ENCODE data around the gene LANCL2. TPM values are rescaled to one million over a fixed set of nuclear protein-coding genes. Genes with fewer than 3 reads are reported as not detected.

Gene LANCL2
- total RNA-seq, 1 experiment from 2014 or later, result 26.4 TPM

DNA sequence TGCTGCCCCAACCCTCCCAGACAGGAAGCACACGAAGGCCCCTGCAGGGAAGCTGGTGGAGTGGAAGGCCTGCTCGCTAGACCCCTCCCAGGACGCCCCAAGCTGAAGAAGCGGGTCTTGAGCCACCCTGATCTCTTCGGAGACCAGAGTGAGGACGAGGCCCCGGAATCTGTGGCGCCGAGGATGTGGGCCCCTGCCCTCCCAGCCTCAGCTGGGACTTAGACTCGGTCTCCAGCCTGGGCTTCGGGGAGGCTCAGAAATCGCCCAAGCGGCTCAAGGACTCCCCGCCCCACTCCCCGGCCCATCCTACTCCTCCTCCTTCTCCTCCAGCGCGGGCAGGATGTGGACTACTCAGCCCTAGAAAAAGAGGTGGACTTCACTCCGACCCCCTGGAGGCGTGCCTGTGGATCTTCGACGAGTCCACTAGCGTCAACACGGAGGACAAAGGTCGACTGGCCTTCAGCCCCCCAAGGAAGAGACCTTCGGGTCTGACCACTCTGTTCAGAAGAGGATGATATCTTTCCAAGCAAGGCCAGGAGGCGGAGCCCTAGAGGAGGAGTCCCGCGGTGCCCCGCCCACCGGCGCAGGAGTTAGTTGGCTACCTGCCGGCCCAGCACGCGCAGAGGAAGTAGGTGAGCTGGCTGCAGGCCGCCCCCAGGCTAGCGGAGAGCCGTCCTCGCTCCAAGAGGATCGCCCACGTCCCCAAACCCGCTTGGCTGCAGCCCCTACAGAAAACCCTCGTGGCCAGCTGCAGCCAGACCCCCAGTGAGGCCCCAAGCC, 21.9 kb upstream of the LANCL2 start:
- no peak overlapping the region for H3K14ac ChIP-seq (ENCODE audit: insufficient read depth, low read length)
- no peak overlapping the region for H4K8ac ChIP-seq (replicated peaks; ENCODE audit: insufficient read length, low read depth, low read length)
- no peaks in the 10 kb centered on the region for H3K4me1 ChIP-seq (ENCODE audit: insufficient read depth, low read length)
- no peak overlapping the region for H3K4me2 ChIP-seq (ENCODE audit: insufficient read depth, insufficient read length, low read length)
- no peak overlapping the region for H3K23ac ChIP-seq (ENCODE audit: insufficient read length, low read depth, low read length)
- no peak overlapping the region for H2AK5ac ChIP-seq (ENCODE audit: insufficient read length, low read length)
- no peak overlapping the region for H2BK20ac ChIP-seq (ENCODE audit: low read depth, low read length, poor library complexity, severe bottlenecking)
- no peak overlapping the region for H2BK15ac ChIP-seq (ENCODE audit: low read depth, low read length)
- H3K18ac ChIP-seq (ENCODE audit: insufficient read length, low read depth, low read length), result no peak overlapping the region
- H3K27me3 ChIP-seq (ENCODE audit: insufficient read depth, low read length), result no peaks in the 10 kb centered on the region
- no peak overlapping the region for H3T11ph ChIP-seq (ENCODE audit: low read length)
- H2BK5ac ChIP-seq (ENCODE audit: insufficient read length, low read length), result no peak overlapping the region
- H3K9me3 ChIP-seq (ENCODE audit: control insufficient read depth, low read depth, low read length), result no peaks in the 10 kb centered on the region
- no peak overlapping the region for H3K4ac ChIP-seq (ENCODE audit: low read depth, low read length)
- H3K9ac ChIP-seq (ENCODE audit: extremely low read depth, insufficient read length, low read length), result no peak overlapping the region
- H4K91ac ChIP-seq (ENCODE audit: insufficient read length, low read depth, low read length), result no peak overlapping the region
- Mint-ChIP-seq H3K9me3 (peaks cover 0 to 3% of the 10 kb centered on the region in 2 experiments; a peak in 1 of 5 replicates), H3K4me1 (no peaks in the 10 kb centered on the region), H3K27ac (no peak overlapping the region), H3K4me3 (no peak overlapping the region), H3K27me3 (ENCODE audit: low read depth) (no peaks in the 10 kb centered on the region; the same call in 1 of the 2 replicates), H3K36me3 (ENCODE audit: insufficient read depth in 1 of 3, low read depth in 3 of 3) (no peaks in the 10 kb centered on the region)
- H2BK120ac ChIP-seq (ENCODE audit: low read depth, low read length, poor library complexity, severe bottlenecking), result no peak overlapping the region
- no peaks in the 10 kb centered on the region for H4K20me1 ChIP-seq (ENCODE audit: control insufficient read depth, insufficient read depth, insufficient read length)
- no peak overlapping the region for H3K56ac ChIP-seq (ENCODE audit: insufficient read length, low read depth, low read length)
- no peak overlapping the region for H4K5ac ChIP-seq (ENCODE audit: insufficient read length, low read depth, low read length)
- H3K79me1 ChIP-seq (ENCODE audit: insufficient read depth, low read depth, low read length, poor library complexity, severe bottlenecking), result no peaks in the 10 kb centered on the region
- no peak overlapping the region for H2BK12ac ChIP-seq (ENCODE audit: insufficient read length, low read depth, low read length)
- TF ChIP-seq, protein P1, sequence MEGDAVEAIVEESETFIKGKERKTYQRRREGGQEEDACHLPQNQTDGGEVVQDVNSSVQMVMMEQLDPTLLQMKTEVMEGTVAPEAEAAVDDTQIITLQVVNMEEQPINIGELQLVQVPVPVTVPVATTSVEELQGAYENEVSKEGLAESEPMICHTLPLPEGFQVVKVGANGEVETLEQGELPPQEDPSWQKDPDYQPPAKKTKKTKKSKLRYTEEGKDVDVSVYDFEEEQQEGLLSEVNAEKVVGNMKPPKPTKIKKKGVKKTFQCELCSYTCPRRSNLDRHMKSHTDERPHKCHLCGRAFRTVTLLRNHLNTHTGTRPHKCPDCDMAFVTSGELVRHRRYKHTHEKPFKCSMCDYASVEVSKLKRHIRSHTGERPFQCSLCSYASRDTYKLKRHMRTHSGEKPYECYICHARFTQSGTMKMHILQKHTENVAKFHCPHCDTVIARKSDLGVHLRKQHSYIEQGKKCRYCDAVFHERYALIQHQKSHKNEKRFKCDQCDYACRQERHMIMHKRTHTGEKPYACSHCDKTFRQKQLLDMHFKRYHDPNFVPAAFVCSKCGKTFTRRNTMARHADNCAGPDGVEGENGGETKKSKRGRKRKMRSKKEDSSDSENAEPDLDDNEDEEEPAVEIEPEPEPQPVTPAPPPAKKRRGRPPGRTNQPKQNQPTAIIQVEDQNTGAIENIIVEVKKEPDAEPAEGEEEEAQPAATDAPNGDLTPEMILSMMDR (conservative IDR thresholded peaks at IDR 0.05), result no peak
- DNase-seq, result no peak
- WGBS (ENCODE audit: extremely low coverage, insufficient read length, low lambda C conversion rate), result no CpG with 5 or more reads among the region's 42 CpGs
- no peak overlapping the region for H2AFZ ChIP-seq (ENCODE audit: low read length)
- no peak overlapping the region for H3K27ac ChIP-seq (ENCODE audit: insufficient read length, low read depth, low read length)
- no peaks in the 10 kb centered on the region for H3K79me2 ChIP-seq (ENCODE audit: insufficient read depth, low read length)
- no peaks in the 10 kb centered on the region for H3K23me2 ChIP-seq (ENCODE audit: insufficient read length, low read depth, low read length, poor library complexity, severe bottlenecking)

All from H9 (cell line).